Bronchial epithelial cell (primary cell): ENCODE results near the gene POGLUT2. TPM values are rescaled to one million over a fixed set of nuclear protein-coding genes. Genes with fewer than 3 reads are reported as not detected.

Experiments
- DNase-seq: peaks from one replicate; pipeline ENCODE4 v3.0.0-alpha.2; 2010; ENCODE audit warnings: low read depth
- FAIRE-seq: peaks from 2 replicates; lab custom pipeline; 2011; peaks lifted over from hg19 to GRCh38; lab: Jason Lieb, UNC
- H3K27me3 ChIP-seq: 2 replicates; pipeline ENCODE4 v1.5.1; 2011; ENCODE audit warnings: low read length; ENCODE audit not compliant: control insufficient read depth, insufficient read depth
- H3K36me3 ChIP-seq: 2 replicates; pipeline ENCODE4 v1.5.1; 2011; ENCODE audit warnings: low read length; ENCODE audit not compliant: control insufficient read depth, insufficient read depth
- H3K4me3 ChIP-seq: 2 replicates; pipeline ENCODE4 v1.5.1; 2011; ENCODE audit warnings: mild to moderate bottlenecking, low read depth, low read length, control low read depth
- CTCF ChIP-seq: IDR thresholded peaks from 2 replicates; pipeline ENCODE4 v1.5.1; 2011; ENCODE audit warnings: mild to moderate bottlenecking, moderate library complexity, low read length, control low read depth, inconsistent platforms; ENCODE audit not compliant: insufficient read depth, severe bottlenecking
- total RNA-seq: library from RNA; depleted of rRNA; stranded (reverse); fragments of >200 nt; gene quantifications from 2 replicates; pipeline ENCODE4 v1.2.1, GENCODE V29; 2014

The POGLUT2 gene
- total RNA-seq, 1 donor from 2014 or later: 6.1 TPM

- DNase-seq (no peak), FAIRE-seq (no peak)
- Histone ChIP-seq H3K36me3 (no peaks in the 10 kb centered on the region), H3K4me3 (no peak overlapping the region), H3K27me3 (no peaks in the 10 kb centered on the region)
- no peak for TF ChIP-seq CTCF
These were observed 23.9 kb downstream of the POGLUT2 start for GRCh38 chr13:102774591-102775520.

- Histone ChIP-seq H3K27me3 (no peaks in the 10 kb centered on the region), H3K4me3 (peak overlapping the region; percentile 66), H3K36me3 (no peaks in the 10 kb centered on the region)
- no peak for TF ChIP-seq CTCF
- FAIRE-seq (no peak), DNase-seq (no peak)
These were observed 24.6 kb downstream of the POGLUT2 start for GRCh38 chr13:102774214-102774568.

DNA sequence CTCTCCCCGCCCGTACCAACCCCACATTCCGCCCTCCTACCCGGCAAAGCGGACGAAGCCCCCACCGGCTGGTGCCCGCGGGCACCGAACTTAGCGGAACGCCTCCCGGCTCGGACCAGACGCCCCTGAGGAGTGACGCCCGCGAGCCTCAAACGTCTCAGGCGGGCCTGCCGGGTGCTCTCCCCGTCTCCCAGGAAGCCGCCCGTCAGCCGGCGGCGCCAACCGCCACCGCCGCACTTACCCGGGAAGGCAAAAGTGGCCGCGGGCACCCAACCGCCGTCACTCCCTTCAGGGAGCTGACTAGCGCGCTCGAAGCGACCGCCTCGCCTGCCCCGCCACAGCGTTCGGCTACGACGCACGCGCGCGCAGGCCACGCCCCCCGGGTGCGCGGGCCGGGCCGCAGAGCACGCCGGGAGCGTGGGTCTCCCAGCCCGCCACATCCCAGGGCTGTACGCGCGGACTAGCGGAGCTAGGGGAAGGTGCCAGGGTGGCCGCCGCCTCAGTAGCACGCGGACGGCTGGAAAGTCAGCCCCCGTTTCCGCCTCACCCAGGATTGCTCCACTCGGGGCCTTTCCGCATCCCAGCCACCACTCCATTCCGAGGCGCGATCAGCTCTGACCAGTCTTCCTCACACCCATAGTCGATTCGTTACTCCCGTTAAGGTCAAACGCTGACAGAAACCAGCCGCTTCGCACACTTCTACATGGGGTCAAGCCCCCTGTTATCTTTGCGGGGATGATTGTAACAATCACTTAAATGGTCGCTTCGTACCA, 25.1 kb downstream of the POGLUT2 start, which contains the start of gene TEX30:
TSS of gene TEX30 (minus strand) at position 346 of the 773 bp plus-strand sequence. CDS start 3,760 bp downstream, outside the sequence.
- DNase-seq: peak; percentile 62
- no peaks in the 10 kb centered on the region for H3K27me3 ChIP-seq
- FAIRE-seq: no peak
- TF ChIP-seq CTCF: no peak
- no peaks in the 10 kb centered on the region for H3K36me3 ChIP-seq
- H3K4me3 ChIP-seq: peak within 1 kb of the TSS; percentile 66

- H3K36me3 ChIP-seq: no peaks in the 10 kb centered on the region
- DNase-seq (no peak), FAIRE-seq (no peak)
- H3K27me3 ChIP-seq: no peaks in the 10 kb centered on the region
- H3K4me3 ChIP-seq: no peak overlapping the region
- no peak for TF ChIP-seq CTCF
These were observed 26.7 kb downstream of the POGLUT2 start for GRCh38 chr13:102772042-102772425.

GRCh38 chr13:102771298-102772041, 27.3 kb downstream of the POGLUT2 start:
- FAIRE-seq: no peak
- no peak for TF ChIP-seq CTCF
- H3K27me3 ChIP-seq: no peaks in the 10 kb centered on the region
- DNase-seq: no peak
- no peaks in the 10 kb centered on the region for H3K36me3 ChIP-seq
- no peak overlapping the region for H3K4me3 ChIP-seq
